Neural cell (in vitro differentiated cells): ENCODE data around the gene GTSE1.

Source experiments
- EP300 ChIP-seq: fragments of 450-650 bp; conservative IDR thresholded peaks from 2 replicates; pipeline ENCODE4 v1.6.1; 2014; ENCODE audit warnings: antibody characterized with exemption, mild to moderate bottlenecking, moderate library complexity; ENCODE audit not compliant: poor library complexity, severe bottlenecking
- EZH2 ChIP-seq: fragments of 200-600, 300-800 bp; shearing (Covaris generic), sonication (generic); IDR thresholded peaks from 2 replicates; pipeline ENCODE4 v1.6.1; 2014; ENCODE audit warnings: antibody characterized with exemption, low read length, borderline replicate concordance, mild to moderate bottlenecking; ENCODE audit not compliant: insufficient read depth, poor library complexity, severe bottlenecking
- POLR2AphosphoS5 ChIP-seq: IDR thresholded peaks from 2 replicates; pipeline ENCODE4 v1.6.1; 2012
- RAD21 ChIP-seq: fragments of 450-650 bp; conservative IDR thresholded peaks from 2 replicates; pipeline ENCODE4 v1.6.1; 2014; ENCODE audit warnings: antibody characterized with exemption, mild to moderate bottlenecking, moderate library complexity
- SMC3 ChIP-seq: fragments of 450-650 bp; conservative IDR thresholded peaks from 2 replicates; pipeline ENCODE4 v1.6.1; 2014; ENCODE audit warnings: antibody characterized with exemption, mild to moderate bottlenecking, moderate library complexity; ENCODE audit not compliant: poor library complexity
- TAF1 ChIP-seq: IDR thresholded peaks from 2 replicates; pipeline ENCODE4 v1.6.1; 2012; ENCODE audit warnings: low read depth
- TF ChIP-seq, protein P1 (sequence below): fragments of 450-650 bp; IDR thresholded peaks from 2 replicates; pipeline ENCODE4 v1.5.1; 2014; ENCODE audit warnings: antibody characterized with exemption, mild to moderate bottlenecking, moderate library complexity; ENCODE audit not compliant: poor library complexity, severe bottlenecking

DNA sequence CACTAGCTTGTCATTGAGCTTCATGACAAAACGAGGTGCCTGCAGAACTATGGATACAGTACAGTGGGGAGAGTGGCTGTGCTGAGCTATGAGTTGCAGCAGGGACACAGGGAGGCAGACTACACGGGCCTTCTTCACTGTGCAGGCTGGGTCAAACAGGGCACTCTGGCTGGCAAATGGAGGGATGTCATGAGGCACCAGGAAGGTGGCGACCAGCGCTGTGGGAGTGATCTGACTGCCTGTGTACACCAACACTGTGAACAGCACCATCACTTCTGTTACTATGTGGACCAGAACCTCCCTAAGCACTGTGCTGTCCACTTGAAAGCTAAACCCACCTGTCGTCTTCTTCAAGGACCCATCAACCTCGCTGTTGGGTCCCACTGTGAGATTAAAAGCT lies 36.6 kb upstream of the GTSE1 start:
- TF ChIP-seq, protein P1, sequence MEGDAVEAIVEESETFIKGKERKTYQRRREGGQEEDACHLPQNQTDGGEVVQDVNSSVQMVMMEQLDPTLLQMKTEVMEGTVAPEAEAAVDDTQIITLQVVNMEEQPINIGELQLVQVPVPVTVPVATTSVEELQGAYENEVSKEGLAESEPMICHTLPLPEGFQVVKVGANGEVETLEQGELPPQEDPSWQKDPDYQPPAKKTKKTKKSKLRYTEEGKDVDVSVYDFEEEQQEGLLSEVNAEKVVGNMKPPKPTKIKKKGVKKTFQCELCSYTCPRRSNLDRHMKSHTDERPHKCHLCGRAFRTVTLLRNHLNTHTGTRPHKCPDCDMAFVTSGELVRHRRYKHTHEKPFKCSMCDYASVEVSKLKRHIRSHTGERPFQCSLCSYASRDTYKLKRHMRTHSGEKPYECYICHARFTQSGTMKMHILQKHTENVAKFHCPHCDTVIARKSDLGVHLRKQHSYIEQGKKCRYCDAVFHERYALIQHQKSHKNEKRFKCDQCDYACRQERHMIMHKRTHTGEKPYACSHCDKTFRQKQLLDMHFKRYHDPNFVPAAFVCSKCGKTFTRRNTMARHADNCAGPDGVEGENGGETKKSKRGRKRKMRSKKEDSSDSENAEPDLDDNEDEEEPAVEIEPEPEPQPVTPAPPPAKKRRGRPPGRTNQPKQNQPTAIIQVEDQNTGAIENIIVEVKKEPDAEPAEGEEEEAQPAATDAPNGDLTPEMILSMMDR: no peak
- TF ChIP-seq TAF1: no peak
- TF ChIP-seq EP300: no peak
- no peak for TF ChIP-seq EZH2
- no peak for TF ChIP-seq RAD21
- TF ChIP-seq SMC3: no peak
- TF ChIP-seq POLR2AphosphoS5: no peak
